ENCODE results near the gene IL26.
"Not testable (repeated sequence)": the region's sequence is repeated elsewhere in the genome, so short reads cannot be mapped to it uniquely, and the experiment has no call there.

Gene IL26

GRCh38 chr12:68178774-68179439, 46.7 kb downstream of the IL26 start:
- no peak for DNase-seq (ENCODE audit: low read depth, low spot score)
- no peaks in the 10 kb centered on the region for H3K9me3 ChIP-seq (ENCODE audit: low read depth, low read length)
- H3K27ac ChIP-seq, result no peak overlapping the region
- no peak overlapping the region for H3K9ac ChIP-seq (ENCODE audit: insufficient read length)
- H3K4me3 ChIP-seq, result no peak overlapping the region
- no peak for TF ChIP-seq EZH2 (IDR thresholded peaks at IDR 0.05)
- no peak for TF ChIP-seq FOXP2 (optimal IDR thresholded peaks at IDR 0.05; ENCODE audit: control extremely low read depth, extremely low read length, insufficient read depth)
- TF ChIP-seq POLR2AphosphoS5 (IDR thresholded peaks at IDR 0.05; ENCODE audit: borderline replicate concordance, low read depth, low read length), result no peak
- H3K36me3 ChIP-seq (ENCODE audit: insufficient read depth, low read length), result no peaks in the 10 kb centered on the region

- Histone ChIP-seq H3K9ac (ENCODE audit: insufficient read length) (no peak overlapping the region), H3K9me3 (ENCODE audit: low read depth, low read length) (no peaks in the 10 kb centered on the region), H3K27ac (no peak overlapping the region), H3K4me3 (no peak overlapping the region), H3K36me3 (ENCODE audit: insufficient read depth, low read length) (no peaks in the 10 kb centered on the region)
- DNase-seq (ENCODE audit: low read depth, low spot score), result no peak
- no peak for TF ChIP-seq POLR2AphosphoS5 (IDR thresholded peaks at IDR 0.05; ENCODE audit: borderline replicate concordance, low read depth, low read length)
- TF ChIP-seq EZH2 (IDR thresholded peaks at IDR 0.05), result no peak
- TF ChIP-seq FOXP2 (optimal IDR thresholded peaks at IDR 0.05; ENCODE audit: control extremely low read depth, extremely low read length, insufficient read depth), result no peak
Measured at GRCh38 chr12:68178184-68178583, 47.4 kb downstream of the IL26 start.

- no peak overlapping the region for H3K4me3 ChIP-seq
- TF ChIP-seq POLR2AphosphoS5 (IDR thresholded peaks at IDR 0.05; ENCODE audit: borderline replicate concordance, low read depth, low read length), result no peak
- TF ChIP-seq EZH2 (IDR thresholded peaks at IDR 0.05), result no peak
- TF ChIP-seq FOXP2 (optimal IDR thresholded peaks at IDR 0.05; ENCODE audit: control extremely low read depth, extremely low read length, insufficient read depth), result no peak
Measured at GRCh38 chr12:68177562-68177961, 48.0 kb downstream of the IL26 start.

GRCh38 chr12:68176257-68176656, 49.4 kb downstream of the IL26 start:
- TF ChIP-seq POLR2AphosphoS5 (IDR thresholded peaks at IDR 0.05; ENCODE audit: borderline replicate concordance, low read depth, low read length) (no peak), EZH2 (IDR thresholded peaks at IDR 0.05) (no peak), FOXP2 (optimal IDR thresholded peaks at IDR 0.05; ENCODE audit: control extremely low read depth, extremely low read length, insufficient read depth) (no peak)
- no peaks in the 10 kb centered on the region for H3K9me3 ChIP-seq (ENCODE audit: low read depth, low read length)
- no peaks in the 10 kb centered on the region for H3K36me3 ChIP-seq (ENCODE audit: insufficient read depth, low read length)
- no peak overlapping the region for H3K9ac ChIP-seq (ENCODE audit: insufficient read length)
- no peak overlapping the region for H3K27ac ChIP-seq
- no peak for DNase-seq (ENCODE audit: low read depth, low spot score)
- no peak overlapping the region for H3K4me3 ChIP-seq

More at GRCh38 chr12:68177562-68177961, 48.0 kb downstream of the IL26 start:
- Histone ChIP-seq H3K9me3 (ENCODE audit: low read depth, low read length) (no peaks in the 10 kb centered on the region), H3K27ac (no peak overlapping the region), H3K9ac (ENCODE audit: insufficient read length) (no peak overlapping the region), H3K36me3 (ENCODE audit: insufficient read depth, low read length) (no peaks in the 10 kb centered on the region)
- DNase-seq (ENCODE audit: low read depth, low spot score), result no peak

- no peak overlapping the region for H3K4me3 ChIP-seq
- no peak overlapping the region for H3K9ac ChIP-seq (ENCODE audit: insufficient read length)
- DNase-seq (ENCODE audit: low read depth, low spot score), result no peak
- H3K9me3 ChIP-seq (ENCODE audit: low read depth, low read length), result no peaks in the 10 kb centered on the region
- TF ChIP-seq POLR2AphosphoS5 (IDR thresholded peaks at IDR 0.05; ENCODE audit: borderline replicate concordance, low read depth, low read length) (no peak), EZH2 (IDR thresholded peaks at IDR 0.05) (no peak), FOXP2 (optimal IDR thresholded peaks at IDR 0.05; ENCODE audit: control extremely low read depth, extremely low read length, insufficient read depth) (no peak)
- no peaks in the 10 kb centered on the region for H3K36me3 ChIP-seq (ENCODE audit: insufficient read depth, low read length)
- H3K27ac ChIP-seq, result no peak overlapping the region
Measured at GRCh38 chr12:68175557-68176061, 50.0 kb downstream of the IL26 start.

- H3K9ac ChIP-seq (ENCODE audit: insufficient read length); H3K9me3 ChIP-seq (ENCODE audit: low read depth, low read length); DNase-seq (ENCODE audit: low read depth, low spot score); H3K4me3 ChIP-seq; H3K27ac ChIP-seq; H3K36me3 ChIP-seq (ENCODE audit: insufficient read depth, low read length): not testable (repeated sequence)
Measured at GRCh38 chr12:68174761-68175160, 50.8 kb downstream of the IL26 start.

GRCh38 chr12:68173792-68174191, 51.8 kb downstream of the IL26 start:
- Histone ChIP-seq H3K4me3 (no peak overlapping the region), H3K9me3 (ENCODE audit: low read depth, low read length) (no peaks in the 10 kb centered on the region), H3K9ac (ENCODE audit: insufficient read length) (no peak overlapping the region), H3K27ac (no peak overlapping the region), H3K36me3 (ENCODE audit: insufficient read depth, low read length) (no peaks in the 10 kb centered on the region)
- no peak for DNase-seq (ENCODE audit: low read depth, low spot score)
- TF ChIP-seq FOXP2 (optimal IDR thresholded peaks at IDR 0.05; ENCODE audit: control extremely low read depth, extremely low read length, insufficient read depth), result no peak
- no peak for TF ChIP-seq EZH2 (IDR thresholded peaks at IDR 0.05)
- TF ChIP-seq POLR2AphosphoS5 (IDR thresholded peaks at IDR 0.05; ENCODE audit: borderline replicate concordance, low read depth, low read length), result no peak

- no peak overlapping the region for H3K4me3 ChIP-seq
- no peaks in the 10 kb centered on the region for H3K36me3 ChIP-seq (ENCODE audit: insufficient read depth, low read length)
- DNase-seq (ENCODE audit: low read depth, low spot score), result no peak
- no peak overlapping the region for H3K9ac ChIP-seq (ENCODE audit: insufficient read length)
- TF ChIP-seq FOXP2 (optimal IDR thresholded peaks at IDR 0.05; ENCODE audit: control extremely low read depth, extremely low read length, insufficient read depth) (no peak), POLR2AphosphoS5 (IDR thresholded peaks at IDR 0.05; ENCODE audit: borderline replicate concordance, low read depth, low read length) (no peak), EZH2 (IDR thresholded peaks at IDR 0.05) (no peak)
- H3K9me3 ChIP-seq (ENCODE audit: low read depth, low read length), result no peaks in the 10 kb centered on the region
- H3K27ac ChIP-seq, result no peak overlapping the region
Measured at GRCh38 chr12:68170726-68171125, 54.9 kb downstream of the IL26 start.
